Activated CD4-positive, alpha-beta T cell treated with anti-CD3 and anti-CD28 coated beads, Interleukin-2, Interleukin-4, amounts not matched to agents 100 ng/mL and 50 ng/mL, durations not matched to agents 16 hours and 8 hours (primary cell): ENCODE data around the gene SERPINA3.
"Not testable (repeated sequence)": the region's sequence is repeated elsewhere in the genome, so short reads cannot be mapped to it uniquely, and the experiment has no call there.

Experiments used
- DNase-seq: peaks from one replicate; pipeline ENCODE4 v3.0.0-alpha.2; 2020; ENCODE audit warnings: low spot score

The SERPINA3 gene

GRCh38 chr14:94612174-94612573 lies at the start of gene SERPINA3:
TSS of gene SERPINA3 (plus strand) at chr14:94612391. CDS start at chr14:94614442, 2,051 bp downstream.
- no peak for DNase-seq

DNA sequence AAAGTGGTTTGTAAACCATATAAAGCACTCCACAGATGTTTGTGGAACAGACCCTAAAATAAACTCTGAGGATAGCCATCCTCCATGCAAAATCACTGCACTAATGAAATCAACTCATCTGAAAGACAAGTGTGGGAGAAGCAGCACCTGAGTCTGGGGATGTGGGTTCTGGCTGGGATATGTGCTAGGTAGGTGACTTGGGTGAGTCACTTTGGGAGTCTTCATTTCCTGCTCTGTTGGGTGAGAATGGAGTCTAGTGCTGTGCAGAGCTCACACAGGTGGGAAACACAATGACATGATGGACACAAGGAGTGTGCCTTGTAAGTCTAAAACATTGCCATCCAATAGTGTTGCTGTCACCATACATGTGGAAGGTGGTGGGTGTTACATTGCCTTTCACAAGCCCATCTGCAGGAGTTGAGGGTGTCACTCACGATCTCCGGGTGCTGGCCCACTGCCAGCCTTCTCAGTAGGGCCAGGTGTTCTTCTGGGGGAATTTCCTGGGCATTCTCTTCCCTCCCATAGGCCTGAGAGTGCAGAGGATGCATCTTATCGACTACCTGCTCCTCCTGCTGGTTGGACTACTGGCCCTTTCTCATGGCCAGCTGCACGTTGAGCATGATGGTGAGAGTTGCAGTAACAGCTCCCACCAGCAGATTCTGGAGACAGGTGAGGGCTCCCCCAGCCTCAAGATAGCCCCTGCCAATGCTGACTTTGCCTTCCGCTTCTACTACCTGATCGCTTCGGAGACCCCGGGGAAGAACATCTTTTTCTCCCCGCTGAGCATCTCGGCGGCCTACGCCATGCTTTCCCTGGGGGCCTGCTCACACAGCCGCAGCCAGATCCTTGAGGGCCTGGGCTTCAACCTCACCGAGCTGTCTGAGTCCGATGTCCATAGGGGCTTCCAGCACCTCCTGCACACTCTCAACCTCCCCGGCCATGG lies 49.0 kb upstream of the SERPINA3 start:
- DNase-seq = no peak

- DNase-seq = no peak
These were observed 47.8 kb upstream of the SERPINA3 start for GRCh38 chr14:94564381-94564780.

DNA sequence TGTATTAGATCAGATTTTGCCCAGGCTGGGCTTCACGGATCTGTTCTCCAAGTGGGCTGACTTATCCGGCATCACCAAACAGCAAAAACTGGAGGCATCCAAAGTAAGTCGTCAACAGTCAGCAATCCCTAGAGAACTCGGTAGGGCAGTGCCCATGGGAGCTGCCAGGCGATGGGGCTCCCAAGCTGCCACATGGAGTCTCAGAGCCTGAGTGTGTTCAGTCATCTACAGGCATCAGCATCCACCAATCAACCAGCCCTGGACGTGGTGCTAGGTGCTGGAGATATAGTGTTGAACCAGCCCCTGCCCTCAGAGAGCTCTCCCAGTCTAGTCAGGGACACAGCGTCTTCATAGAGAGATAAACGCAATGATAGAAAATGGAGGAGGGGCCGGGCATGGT lies 44.0 kb upstream of the SERPINA3 start:
- DNase-seq = no peak

DNA sequence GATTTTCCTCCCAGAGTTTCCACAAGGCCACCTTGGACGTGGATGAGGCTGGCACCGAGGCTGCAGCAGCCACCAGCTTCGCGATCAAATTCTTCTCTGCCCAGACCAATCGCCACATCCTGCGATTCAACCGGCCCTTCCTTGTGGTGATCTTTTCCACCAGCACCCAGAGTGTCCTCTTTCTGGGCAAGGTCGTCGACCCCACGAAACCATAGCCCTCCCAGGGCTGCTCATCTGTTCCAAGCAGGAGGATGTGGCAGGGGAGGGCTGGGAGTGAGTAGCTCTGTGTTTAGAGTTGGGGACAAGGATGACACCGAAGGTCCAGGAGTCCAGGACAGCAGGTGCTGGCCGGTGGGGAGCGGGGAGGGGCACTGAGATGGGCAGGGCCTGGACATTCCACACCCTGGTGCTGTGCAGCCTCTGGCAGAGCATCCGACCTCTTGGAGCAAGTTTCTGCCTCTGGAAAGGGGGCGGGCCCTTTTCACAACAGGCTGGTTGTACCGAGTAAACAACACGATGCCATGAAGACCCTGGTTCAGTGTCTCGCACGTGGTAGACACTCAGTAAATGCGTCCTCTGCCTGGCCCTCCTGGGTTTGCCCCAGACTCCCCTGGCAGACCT lies 42.7 kb upstream of the SERPINA3 start:
- no peak for DNase-seq

DNA sequence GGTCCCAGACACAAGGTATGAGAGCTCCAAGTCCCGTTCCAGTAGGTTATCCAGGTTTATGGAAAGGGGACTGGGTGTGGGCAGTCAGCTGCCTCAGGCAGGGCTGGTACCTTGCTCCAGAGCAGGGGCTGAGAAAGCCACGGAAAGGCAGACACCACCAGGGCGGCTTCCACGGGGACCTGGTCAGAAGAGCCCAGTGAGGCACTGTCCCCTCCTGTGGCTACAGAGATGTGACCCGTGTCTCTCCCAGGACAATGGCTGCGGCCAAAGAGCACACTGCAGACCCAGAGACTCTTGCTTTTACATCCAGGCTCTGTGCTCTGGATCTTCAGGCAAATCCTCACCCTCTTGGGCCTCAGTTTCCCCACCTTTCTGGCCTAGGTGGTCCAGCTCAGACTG lies 42.2 kb upstream of the SERPINA3 start:
- no peak for DNase-seq

GRCh38 chr14:94570440-94570839 lies 41.8 kb upstream of the SERPINA3 start:
- DNase-seq = no peak

DNA sequence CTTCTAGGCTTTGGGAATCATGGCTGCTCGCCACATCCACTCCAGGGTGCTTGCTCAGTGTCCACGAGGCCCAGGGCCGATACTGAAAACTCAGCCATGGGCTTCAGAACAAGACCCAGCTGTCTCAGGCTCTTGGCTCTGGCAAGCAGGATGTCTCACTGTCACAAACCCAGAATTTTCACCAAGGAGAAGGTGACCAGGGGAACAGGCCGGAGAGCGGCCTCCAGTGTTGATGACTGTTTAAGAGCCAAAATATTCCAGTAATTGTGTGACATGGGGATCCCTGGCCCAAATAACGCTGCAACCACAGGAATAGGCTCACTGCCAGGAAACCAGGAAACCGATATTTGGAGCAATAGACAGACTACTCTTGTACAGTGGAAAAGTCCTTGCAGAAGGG lies 40.8 kb upstream of the SERPINA3 start:
- no peak for DNase-seq

- DNase-seq = no peak
These were observed 40.2 kb upstream of the SERPINA3 start for GRCh38 chr14:94571950-94572349.

DNA sequence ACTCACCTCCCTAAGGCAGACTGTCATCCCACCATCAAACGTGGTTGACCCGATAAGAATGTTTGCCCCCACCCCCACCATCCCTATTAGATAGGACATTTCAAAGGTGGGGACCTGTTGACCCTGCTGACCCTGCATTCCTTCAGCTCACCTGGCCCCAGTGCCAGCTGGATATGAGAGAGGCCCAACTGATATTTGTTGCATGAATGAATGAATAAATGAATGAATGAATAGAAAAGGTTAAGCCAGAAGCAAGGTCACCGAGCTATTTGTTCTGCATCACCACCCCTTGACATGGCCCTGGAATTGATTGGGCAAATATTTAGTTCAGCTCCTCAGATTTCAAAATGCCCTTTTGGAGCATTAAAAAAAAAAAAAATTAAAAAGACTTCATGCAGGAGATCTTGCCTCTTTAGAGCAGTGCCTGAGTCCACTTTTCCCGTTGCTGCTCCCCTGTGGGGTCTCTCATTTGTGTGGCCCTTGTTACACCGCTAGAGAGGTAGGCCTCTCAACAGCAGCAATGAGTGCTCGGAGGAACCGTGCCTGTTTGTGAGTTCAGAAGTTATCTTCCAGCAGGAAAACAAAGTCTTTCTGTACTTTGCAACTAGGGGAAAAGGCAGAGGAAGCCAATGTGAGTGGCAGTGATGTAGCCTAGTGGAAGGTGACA lies 39.4 kb upstream of the SERPINA3 start:
- DNase-seq = no peak

DNA sequence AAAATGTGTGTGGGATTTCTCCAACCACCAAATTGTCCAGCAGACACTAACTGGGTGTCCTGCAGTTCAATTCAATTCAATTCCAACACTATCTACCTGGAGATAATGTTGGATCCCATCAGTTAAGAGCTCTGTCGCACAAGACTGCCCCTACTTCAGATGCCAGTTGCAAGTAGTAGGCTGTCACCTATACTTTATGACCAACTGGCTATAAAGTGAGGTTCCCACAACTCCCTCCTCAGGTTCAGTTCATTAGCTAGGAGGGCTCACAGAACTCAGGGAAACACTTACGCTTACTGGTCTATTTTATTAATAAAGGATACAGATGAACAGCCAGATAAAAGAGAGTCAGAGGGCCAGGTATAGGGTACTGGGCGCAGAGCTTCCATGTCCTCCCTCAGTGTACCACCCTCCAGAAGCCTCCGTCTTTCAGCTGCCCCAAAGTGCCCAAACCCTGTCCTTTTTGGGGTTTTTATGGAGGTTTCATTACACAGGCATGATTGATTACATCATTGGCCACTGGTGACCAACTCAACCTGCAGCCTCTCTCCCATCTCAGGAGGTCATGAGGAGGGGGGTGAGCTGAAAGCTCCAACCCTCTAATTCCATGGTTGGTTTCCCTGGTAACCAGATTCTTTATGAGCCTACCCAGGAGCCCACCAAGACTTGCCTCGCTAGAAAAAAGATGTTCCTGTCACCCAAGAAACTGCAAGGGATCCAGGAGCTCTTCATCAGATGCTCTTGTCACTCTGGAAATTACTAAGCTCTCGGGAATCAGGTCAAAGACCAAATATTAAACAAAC lies 38.5 kb upstream of the SERPINA3 start:
- no peak for DNase-seq

- DNase-seq = no peak
These were observed 37.9 kb upstream of the SERPINA3 start for GRCh38 chr14:94574336-94574735.

DNA sequence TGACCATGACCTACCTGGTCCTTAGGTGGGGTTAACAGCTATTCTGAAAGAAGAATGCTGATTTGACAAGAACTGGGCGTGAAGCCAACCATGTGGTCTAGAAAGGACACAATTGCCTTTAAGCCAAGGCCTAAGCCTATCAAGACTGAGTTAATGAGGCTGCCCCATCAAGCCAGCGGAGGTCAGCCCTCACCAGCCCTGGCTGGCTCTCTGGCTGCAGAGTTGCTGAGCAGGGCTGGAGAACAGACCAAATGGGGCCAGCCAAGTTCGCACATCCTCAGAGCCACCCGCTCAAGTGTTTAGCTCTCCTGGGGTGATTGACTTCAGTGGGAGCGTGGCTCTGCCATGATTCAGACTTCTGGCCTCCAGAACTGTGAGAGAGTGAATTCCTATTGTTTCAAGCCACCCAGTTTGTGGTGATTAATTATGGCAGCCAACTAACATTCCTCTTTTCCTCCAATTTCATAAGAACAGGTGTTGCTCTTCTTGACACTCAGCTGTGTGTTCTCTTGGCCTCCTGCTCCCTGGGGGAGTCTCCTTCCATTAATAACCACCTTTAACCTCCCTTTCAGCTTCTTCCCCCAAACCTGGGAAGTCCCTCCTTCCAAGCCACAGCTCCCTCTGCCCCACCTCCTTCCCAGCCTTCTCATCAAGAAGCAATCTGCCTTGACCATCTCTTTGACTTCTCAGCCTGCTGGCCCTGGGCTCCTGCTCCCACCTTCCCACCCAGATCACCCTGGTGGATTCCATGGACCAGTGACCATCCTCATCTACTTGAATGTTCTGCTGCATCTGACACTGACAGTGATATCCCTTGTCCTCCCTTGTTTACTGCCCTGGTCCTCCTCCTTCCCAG lies 36.2 kb upstream of the SERPINA3 start:
- no peak for DNase-seq

GRCh38 chr14:94577472-94577871 lies 34.7 kb upstream of the SERPINA3 start:
- DNase-seq = not testable (repeated sequence)

DNA sequence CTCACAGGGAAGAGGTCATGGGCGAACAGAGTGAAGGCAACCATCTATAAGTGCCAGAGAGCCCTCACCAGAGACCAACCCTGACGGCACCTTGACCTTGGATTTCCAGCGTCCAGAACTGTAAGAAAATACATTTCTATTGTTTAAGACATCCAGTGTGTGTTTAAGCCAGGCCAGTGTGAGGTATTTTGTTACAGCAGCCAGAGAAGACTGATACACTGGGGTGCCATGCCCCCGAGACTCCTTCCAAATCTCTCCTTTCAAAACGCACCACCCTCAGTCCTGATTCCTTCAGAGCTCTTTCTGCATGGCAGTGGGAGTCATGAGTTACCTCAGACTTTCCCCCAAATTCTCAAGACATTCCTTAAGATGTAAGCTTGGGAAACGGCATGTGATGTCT lies 33.5 kb upstream of the SERPINA3 start:
- DNase-seq = no peak

DNA sequence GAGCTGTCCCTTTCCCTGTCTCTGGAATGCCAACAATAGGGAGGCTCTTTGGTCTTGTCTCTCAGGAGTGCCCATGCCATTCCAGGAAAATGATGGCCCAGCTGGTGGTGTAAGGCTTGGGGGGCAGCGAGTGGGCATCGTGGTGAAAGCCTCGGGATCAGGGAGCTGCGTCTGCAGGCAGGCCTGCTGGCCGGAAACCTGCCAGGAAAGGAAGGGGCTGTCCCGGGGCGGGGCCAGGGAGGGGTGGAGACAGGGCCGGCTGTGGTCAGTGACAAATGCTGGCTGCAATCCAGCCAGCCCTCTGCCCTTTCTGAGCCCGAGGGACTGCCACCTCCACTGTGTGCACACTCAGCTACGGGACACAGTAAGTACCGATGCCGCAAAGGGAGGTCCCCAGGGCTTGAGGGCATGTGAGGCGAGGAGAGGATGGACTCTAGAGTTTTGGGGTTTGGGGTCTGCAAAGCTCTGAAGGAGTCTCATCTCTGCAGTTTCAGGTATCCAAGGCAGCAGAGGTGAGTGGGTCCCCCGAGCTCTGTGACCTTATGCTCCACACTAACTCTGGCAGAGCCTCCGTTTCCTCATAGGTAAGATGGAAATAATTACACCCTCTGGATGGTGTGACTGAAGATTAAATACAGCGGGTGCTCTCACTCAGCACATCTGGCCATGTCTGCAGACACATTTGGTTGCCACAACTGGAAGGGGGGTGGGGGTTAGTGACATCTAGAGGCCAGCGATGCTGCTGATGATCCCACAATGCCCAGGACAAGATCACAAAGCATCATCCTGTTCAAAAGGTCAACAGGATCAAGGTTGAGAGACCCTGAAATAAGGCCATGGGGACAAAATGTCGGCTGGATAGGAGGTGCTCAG lies 30.8 kb upstream of the SERPINA3 start, which contains the start of gene SERPINA5:
TSS of gene SERPINA5 (plus strand) at position 300 of the 873 bp plus-strand sequence. CDS start 5,937 bp downstream, outside the sequence.
- DNase-seq = no peak

GRCh38 chr14:94582199-94582750 lies 29.9 kb upstream of the SERPINA3 start:
- DNase-seq = no peak

GRCh38 chr14:94582851-94583250 lies 29.3 kb upstream of the SERPINA3 start:
- no peak for DNase-seq

- no peak for DNase-seq
These were observed 28.6 kb upstream of the SERPINA3 start for GRCh38 chr14:94583557-94583956.
